IMR-90 (cell line): ENCODE data around the gene EDN2. TPM values are rescaled to one million over a fixed set of nuclear protein-coding genes. Genes with fewer than 3 reads are reported as not detected.

ENCODE experiments used
- ATAC-seq: fragments of 200-7000 bp; cut with Tn5 transposase; 2 replicates; pipeline ENCODE4 v1.9.1; 2020; ENCODE audit warnings: low read depth, mild to moderate bottlenecking, moderate library complexity
- BruUV-seq: library from RNA; stranded (reverse); fragments of 400-500 nt; replicated peaks from 2 replicates; lab custom pipeline; 2021; lab: Mats Ljungman, UMichigan
- CTCF ChIA-PET: fragments of 300-600 bp; formaldehyde crosslinking; extraction: SDS; loops from one replicate; lab custom pipeline; 2021; ENCODE audit warnings: antibody characterized with exemption; lab: Yijun Ruan, JAX
- POLR2A ChIA-PET: fragments of 300-600 bp; sonication (Branson Sonifier 250); formaldehyde crosslinking; loops from one replicate; lab custom pipeline; 2022; ENCODE audit warnings: antibody characterized with exemption; ENCODE audit not compliant: unreplicated experiment; lab: Charles Lee
- DNase-seq: peaks from one replicate; pipeline ENCODE4 v3.0.0; 2013
- H2AFZ ChIP-seq: replicated peaks from 2 replicates; pipeline ENCODE3; 2013; ENCODE audit warnings: low read length, mild to moderate bottlenecking; ENCODE audit not compliant: poor library complexity
- H2AK5ac ChIP-seq: 2 replicates; pipeline ENCODE4 v1.6.1; 2013; ENCODE audit warnings: low read depth, low read length, inconsistent platforms
- H2AK9ac ChIP-seq: replicated peaks from 2 replicates; pipeline ENCODE3; 2013; ENCODE audit warnings: mild to moderate bottlenecking, low read depth, low read length, moderate library complexity; ENCODE audit not compliant: poor library complexity
- H2BK120ac ChIP-seq: 2 replicates; pipeline ENCODE4 v1.6.1; 2013; ENCODE audit warnings: low read depth, low read length, inconsistent platforms
- H2BK15ac ChIP-seq: 3 replicates; pipeline ENCODE4 v1.6.1; 2013; ENCODE audit warnings: low read depth, low read length, inconsistent platforms
- H2BK20ac ChIP-seq: 2 replicates; pipeline ENCODE4 v1.6.1; 2013; ENCODE audit warnings: low read depth, mild to moderate bottlenecking, inconsistent platforms, low read length, moderate library complexity
- H2BK5ac ChIP-seq: 2 replicates; pipeline ENCODE4 v1.6.1; 2013; ENCODE audit warnings: mild to moderate bottlenecking, low read depth, low read length, inconsistent platforms; ENCODE audit not compliant: poor library complexity, severe bottlenecking
- H3K14ac ChIP-seq: replicated peaks from 2 replicates; pipeline ENCODE4 v1.6.1; 2013; ENCODE audit warnings: low read depth, low read length, inconsistent platforms
- H3K18ac ChIP-seq: 2 replicates; pipeline ENCODE4 v1.6.1; 2013; ENCODE audit warnings: low read depth, low read length, control low read depth
- H3K23ac ChIP-seq: 2 replicates; pipeline ENCODE4 v1.6.1; 2013; ENCODE audit warnings: low read depth, low read length, inconsistent platforms
- H3K27ac ChIP-seq: 2 replicates; pipeline ENCODE4 v1.5.1; 2013; ENCODE audit warnings: mild to moderate bottlenecking, control low read depth, low read length; ENCODE audit not compliant: insufficient read depth
- H3K27me3 ChIP-seq: 2 replicates; pipeline ENCODE4 v1.6.1; 2013; ENCODE audit warnings: low read length; ENCODE audit not compliant: control insufficient read depth, insufficient read depth
- H3K36me3 ChIP-seq: 2 replicates; pipeline ENCODE4 v1.6.1; 2013; ENCODE audit warnings: low read length, mixed read lengths; ENCODE audit not compliant: control insufficient read depth, insufficient read depth
- H3K4ac ChIP-seq: 2 replicates; pipeline ENCODE4 v1.6.1; 2013; ENCODE audit warnings: low read depth, low read length, inconsistent platforms
- H3K4me1 ChIP-seq: 2 replicates; pipeline ENCODE4 v1.6.1; 2013; ENCODE audit warnings: low read length, mixed read lengths; ENCODE audit not compliant: control insufficient read depth, insufficient read depth
- H3K4me2 ChIP-seq: 2 replicates; pipeline ENCODE4 v1.6.1; 2013; ENCODE audit warnings: low read depth, mild to moderate bottlenecking, control low read depth, low read length, moderate library complexity
- H3K4me3 ChIP-seq: 2 replicates; pipeline ENCODE4 v1.5.1; 2013; ENCODE audit warnings: low read depth, mild to moderate bottlenecking, control low read depth, low read length, moderate library complexity; ENCODE audit not compliant: insufficient read depth
- H3K56ac ChIP-seq: 2 replicates; pipeline ENCODE4 v1.6.1; 2013; ENCODE audit warnings: low read length, inconsistent platforms; ENCODE audit not compliant: insufficient read depth; ENCODE audit errors: extremely low read depth
- H3K79me1 ChIP-seq, 2 experiments: 2 replicates each; pipeline ENCODE4 v1.6.1; 2013; ENCODE audit warnings: low read length in 2 of 2, inconsistent platforms in 1 of 2, low read depth in 1 of 2
- H3K9ac ChIP-seq: 2 replicates; pipeline ENCODE4 v1.6.1; 2013; ENCODE audit warnings: low read depth, low read length, control low read depth
- H3K9me1 ChIP-seq: 2 replicates; pipeline ENCODE4 v1.6.1; 2013; ENCODE audit warnings: low read length, inconsistent platforms; ENCODE audit not compliant: insufficient read depth
- H3K9me3 ChIP-seq: 2 replicates; pipeline ENCODE4 v1.6.1; 2013; ENCODE audit warnings: low read length; ENCODE audit not compliant: control insufficient read depth, insufficient read depth
- H4K20me1 ChIP-seq: 2 replicates; pipeline ENCODE4 v1.6.1; 2013; ENCODE audit warnings: low read length, inconsistent platforms; ENCODE audit not compliant: insufficient read depth
- H4K5ac ChIP-seq: 2 replicates; pipeline ENCODE4 v1.6.1; 2013; ENCODE audit warnings: mild to moderate bottlenecking, low read depth, low read length, control low read depth
- H4K8ac ChIP-seq, 2 experiments: 2 replicates each; pipeline ENCODE4 v1.6.1; 2013; ENCODE audit warnings: low read depth in 2 of 2, low read length in 2 of 2, control low read depth in 1 of 2, inconsistent platforms in 1 of 2
- H4K91ac ChIP-seq: 2 replicates; pipeline ENCODE4 v1.6.1; 2013; ENCODE audit warnings: low read depth, low read length, inconsistent platforms; ENCODE audit not compliant: insufficient read depth
- BHLHE40 ChIP-seq: fragments of 150-350 bp; IDR thresholded peaks from 2 replicates; pipeline ENCODE4 v1.6.1; 2016; ENCODE audit warnings: mild to moderate bottlenecking, low read depth, low read length
- MXI1 ChIP-seq: IDR thresholded peaks from 2 replicates; pipeline ENCODE4 v1.6.1; 2012; ENCODE audit warnings: low read depth, mild to moderate bottlenecking, low read length, moderate library complexity, borderline replicate concordance
- WGBS, 2 experiments: methylation state at CpG; one replicate each; pipeline versions ENCODE4 v1.1.5 to v1.1.7; 2013; ENCODE audit warnings: missing lambda C conversion rate in 2 of 2; ENCODE audit not compliant: insufficient read length in 1 of 2; ENCODE audit errors: extremely low coverage in 2 of 2; 5-methylcytosine and 5-hydroxymethylcytosine counted together
- dilution Hi-C: fragments of 300-500 bp; cut with HindIII; formaldehyde crosslinking; loops from one replicate; pipeline ENCODE4 v1.14.3; 2018; ENCODE audit warnings: low sequenced_read_pairs; ENCODE audit not compliant: unreplicated experiment
- in situ Hi-C: fragments of 300-500 bp; cut with MboI; formaldehyde crosslinking; loops from 3 replicates; pipeline ENCODE4 v1.14.3; 2019; ENCODE audit warnings: low sequenced_read_pairs, inconsistent platforms, mixed read lengths
- intact Hi-C: fragments of 100-400 bp; cut with micrococcal nuclease; formaldehyde crosslinking; loops from 2 replicates; pipeline ENCODE4 v1.10.0; 2022
- polyA plus RNA-seq, 3 experiments: library from polyadenylated mRNA; depleted of rRNA; stranded (reverse); fragments of >200 nt; gene quantifications; 2 replicates each; pipeline ENCODE4 v1.2.3, GENCODE V29; 2012; ENCODE audit warnings: low replicate concordance in 1 of 3
- total RNA-seq: library from RNA; depleted of rRNA; stranded (reverse); fragments of >200 nt; gene quantifications from 2 replicates; pipeline ENCODE4 v1.2.3, GENCODE V29; 2012
- TF ChIP-seq, protein P1 (sequence below): conservative IDR thresholded peaks from 2 replicates; pipeline ENCODE4 v1.5.1; 2012; ENCODE audit warnings: mild to moderate bottlenecking, low read depth, low read length, improper control_type of control experiment

The EDN2 gene
- total and polyA plus RNA-seq, 2 of the 4 experiments (the other 2 are of a cell fraction) = 0.27 TPM; not detected in 1

DNA sequence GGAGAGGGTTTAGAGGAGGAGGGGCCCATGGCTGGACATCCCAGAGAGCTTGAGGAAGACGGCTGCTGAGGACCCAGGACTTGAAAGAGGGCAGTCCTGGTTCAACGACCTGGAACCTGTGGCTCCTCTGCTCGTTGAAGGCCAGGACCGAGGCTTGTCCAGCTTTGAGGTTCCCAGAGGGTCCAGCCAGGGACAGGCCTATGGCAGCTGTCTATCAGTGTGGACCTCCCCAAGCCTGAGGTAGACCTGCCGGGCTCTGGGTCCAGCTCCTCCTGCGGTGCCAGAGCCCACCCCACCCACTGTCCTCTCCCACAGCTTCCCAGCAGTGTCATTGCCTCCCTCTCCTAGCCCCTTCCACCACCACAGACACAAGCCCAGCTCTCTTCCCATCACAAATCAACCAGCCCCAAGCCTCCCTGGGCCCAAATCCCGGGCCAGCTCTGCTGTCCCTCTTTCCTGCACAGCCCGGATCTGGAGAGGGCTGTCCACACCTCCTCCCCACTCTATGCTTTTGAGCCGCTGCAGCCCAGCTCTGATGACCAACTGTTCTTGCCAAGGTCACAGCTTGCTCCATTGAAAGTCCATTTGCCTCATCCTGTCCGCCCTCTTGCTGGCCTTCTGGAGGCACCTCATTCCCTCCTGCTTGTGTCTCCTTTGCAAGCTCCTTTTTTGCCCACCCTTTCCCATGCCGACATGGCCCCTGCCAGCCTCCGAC lies 48.7 kb upstream of the EDN2 start (continued):
- no peak for TF ChIP-seq BHLHE40

DNA sequence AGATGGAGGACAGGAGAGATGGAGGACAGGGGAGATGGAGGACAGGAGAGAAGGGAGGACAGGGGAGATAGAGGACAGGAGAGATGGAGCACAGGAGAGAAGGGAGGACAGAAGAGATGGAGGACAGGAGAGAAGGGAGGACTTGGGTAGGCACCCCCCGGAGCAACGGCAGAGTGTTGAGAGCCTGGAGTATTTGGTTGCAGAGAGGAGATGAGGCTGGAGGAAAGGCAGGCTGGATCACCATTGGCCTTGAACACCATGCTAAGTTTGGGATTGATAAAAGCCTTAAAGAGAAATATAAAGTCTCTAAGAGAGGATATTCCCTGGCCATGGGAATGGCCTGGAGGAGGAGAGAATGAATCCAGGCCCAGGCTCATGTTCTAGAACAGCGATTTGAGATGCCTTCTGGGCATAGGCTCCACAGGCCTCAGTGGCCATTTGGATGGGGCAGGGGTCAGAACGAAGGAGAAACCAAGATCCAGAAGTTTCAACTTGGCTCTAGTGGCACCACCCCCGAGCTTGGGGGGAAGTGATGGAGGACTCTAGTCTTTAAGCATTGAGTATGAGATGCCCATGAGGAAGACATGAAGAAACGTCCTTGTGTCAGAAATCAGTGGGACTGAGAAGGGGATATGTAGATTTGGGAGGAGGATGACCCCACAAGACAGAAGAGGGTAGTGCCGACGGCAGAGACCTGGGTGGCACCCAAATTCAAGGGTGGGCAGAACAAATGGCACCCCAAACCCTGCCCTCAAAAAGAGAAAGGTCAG lies 47.9 kb upstream of the EDN2 start:
- no peak for TF ChIP-seq MXI1
- TF ChIP-seq, protein P1, sequence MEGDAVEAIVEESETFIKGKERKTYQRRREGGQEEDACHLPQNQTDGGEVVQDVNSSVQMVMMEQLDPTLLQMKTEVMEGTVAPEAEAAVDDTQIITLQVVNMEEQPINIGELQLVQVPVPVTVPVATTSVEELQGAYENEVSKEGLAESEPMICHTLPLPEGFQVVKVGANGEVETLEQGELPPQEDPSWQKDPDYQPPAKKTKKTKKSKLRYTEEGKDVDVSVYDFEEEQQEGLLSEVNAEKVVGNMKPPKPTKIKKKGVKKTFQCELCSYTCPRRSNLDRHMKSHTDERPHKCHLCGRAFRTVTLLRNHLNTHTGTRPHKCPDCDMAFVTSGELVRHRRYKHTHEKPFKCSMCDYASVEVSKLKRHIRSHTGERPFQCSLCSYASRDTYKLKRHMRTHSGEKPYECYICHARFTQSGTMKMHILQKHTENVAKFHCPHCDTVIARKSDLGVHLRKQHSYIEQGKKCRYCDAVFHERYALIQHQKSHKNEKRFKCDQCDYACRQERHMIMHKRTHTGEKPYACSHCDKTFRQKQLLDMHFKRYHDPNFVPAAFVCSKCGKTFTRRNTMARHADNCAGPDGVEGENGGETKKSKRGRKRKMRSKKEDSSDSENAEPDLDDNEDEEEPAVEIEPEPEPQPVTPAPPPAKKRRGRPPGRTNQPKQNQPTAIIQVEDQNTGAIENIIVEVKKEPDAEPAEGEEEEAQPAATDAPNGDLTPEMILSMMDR = no peak
- no peak for TF ChIP-seq BHLHE40
- Histone ChIP-seq H3K36me3 (no peaks in the 10 kb centered on the region), H2BK5ac (no peak overlapping the region), H3K4me1 (peaks cover 3% of the 10 kb centered on the region; the same call in 1 of the 2 replicates), H2BK20ac (no peak overlapping the region), H2AK9ac (no peak overlapping the region), H3K18ac (no peak overlapping the region), H4K91ac (no peak overlapping the region), H4K8ac (no peak overlapping the region), H3K56ac (no peak overlapping the region; the same call in 1 of the 2 replicates), H2BK15ac (no peak overlapping the region), H4K5ac (no peak overlapping the region), H2BK120ac (no peak overlapping the region), H2AK5ac (no peak overlapping the region), H3K14ac (no peak overlapping the region), H3K27me3 (no peaks in the 10 kb centered on the region; the same call in 1 of the 2 replicates), H3K4ac (no peak overlapping the region), H3K4me2 (no peak overlapping the region), H4K20me1 (no peaks in the 10 kb centered on the region), H2AFZ (no peak overlapping the region), H3K9me3 (no peaks in the 10 kb centered on the region), H3K9ac (no peak overlapping the region), H3K79me1 (no peaks in the 10 kb centered on the region), H3K9me1 (peaks cover 10% of the 10 kb centered on the region; the same call in 1 of the 2 replicates), H3K27ac (no peak overlapping the region), H3K4me3 (no peak overlapping the region), H3K23ac (no peak overlapping the region)
- DNase-seq = no peak
- ChIA-PET POLR2A (interaction anchor here (0.9 kb wide), 1 partner anchor 26 kb away, joined by 3 read pairs; no protein-coding TSS in a partner anchor), CTCF (interaction anchor here (1.1 kb wide), 1 partner anchor 248 kb away, joined by 3 read pairs; no protein-coding TSS in a partner anchor)
- 72% methylated on average over 3 of the region's 8 CpGs; no CpG with 5 or more reads in 1 of the 2 experiments for WGBS, 2 experiments
- dilution Hi-C loops = no loop called here
- BruUV-seq = no TSS peak
- ATAC-seq = no peak
- in situ Hi-C loops = no loop called here
- intact Hi-C loops = no loop called here
